NCI-H128 (cell line): Measurements from ENCODE around the gene RNF17.

Source experiments
- DNase-seq: peaks from one replicate; lab custom pipeline; 2025; ENCODE audit not compliant: unreplicated experiment; lab: John Stamatoyannopoulos, UW

Gene RNF17

DNA sequence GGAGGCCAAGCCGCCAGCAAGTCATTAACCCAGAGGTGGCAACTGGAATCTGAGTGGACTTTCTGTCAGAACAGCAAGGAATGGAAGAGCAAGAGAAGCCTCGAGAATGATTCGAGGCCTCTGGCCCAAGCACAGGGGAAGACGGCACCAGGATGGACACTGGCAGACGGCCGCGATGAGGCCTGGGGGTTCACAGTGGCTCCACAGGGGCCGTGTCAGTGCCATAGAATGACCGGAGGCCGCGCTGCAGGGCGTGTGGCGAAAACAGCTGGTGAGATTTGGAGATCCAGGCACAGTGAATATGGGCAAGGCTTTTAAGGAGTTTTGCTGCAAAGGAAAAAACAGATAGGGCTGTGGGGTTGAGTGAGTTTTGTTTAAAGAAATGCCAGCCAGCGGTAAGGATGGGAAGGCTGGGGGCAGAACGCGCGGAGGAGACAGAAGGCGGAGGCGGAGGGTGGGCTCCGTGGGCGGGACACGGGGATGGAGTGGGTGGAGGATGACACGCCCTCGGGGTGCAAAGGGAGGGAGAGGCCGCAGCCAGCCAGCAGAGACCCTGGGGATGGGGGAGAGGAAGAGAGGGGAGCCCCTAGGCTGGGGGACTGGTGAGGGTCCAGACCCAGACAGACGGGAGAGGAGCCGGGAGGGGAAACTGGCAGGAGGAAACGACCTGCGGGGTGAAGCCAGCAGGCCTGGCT lies 130.5 kb downstream of the RNF17 start:
- no peak for DNase-seq

DNA sequence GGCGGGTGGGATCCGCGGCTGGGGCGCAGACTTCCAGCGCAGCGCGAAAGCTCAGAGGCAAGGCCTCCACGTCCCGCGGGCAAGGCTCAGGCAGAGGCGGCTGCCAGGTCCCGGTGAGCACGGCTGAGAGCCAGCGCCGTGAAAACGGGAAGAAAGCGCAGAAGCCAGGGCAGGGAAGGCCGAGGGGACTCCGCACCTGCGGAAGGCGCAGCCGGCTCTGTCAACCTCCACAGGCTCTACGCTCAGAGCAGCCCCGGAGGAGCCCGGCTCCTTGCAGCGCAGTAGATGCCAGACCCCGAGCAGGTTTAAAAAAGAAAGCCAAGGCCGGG lies 131.0 kb downstream of the RNF17 start:
- DNase-seq: no peak

DNA sequence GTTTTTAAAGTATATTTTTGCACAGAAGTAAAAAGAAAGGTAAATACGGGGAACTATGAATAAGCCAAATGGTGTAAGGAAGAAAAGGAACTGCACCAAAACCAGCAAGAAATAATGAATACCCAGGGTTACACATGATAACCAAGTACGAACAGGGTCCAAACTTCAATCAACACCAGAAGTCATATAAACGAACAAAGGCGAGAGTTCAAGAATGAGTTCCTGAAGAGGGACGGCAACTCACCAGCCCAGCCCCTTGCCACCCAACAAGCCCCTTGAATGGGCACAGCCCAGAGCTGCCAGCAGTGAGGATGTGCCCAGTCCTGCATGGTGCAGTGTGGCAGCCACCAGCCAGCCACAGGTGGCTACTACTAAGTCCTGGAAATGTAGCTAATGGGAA lies 132.1 kb downstream of the RNF17 start:
- no peak for DNase-seq

DNA sequence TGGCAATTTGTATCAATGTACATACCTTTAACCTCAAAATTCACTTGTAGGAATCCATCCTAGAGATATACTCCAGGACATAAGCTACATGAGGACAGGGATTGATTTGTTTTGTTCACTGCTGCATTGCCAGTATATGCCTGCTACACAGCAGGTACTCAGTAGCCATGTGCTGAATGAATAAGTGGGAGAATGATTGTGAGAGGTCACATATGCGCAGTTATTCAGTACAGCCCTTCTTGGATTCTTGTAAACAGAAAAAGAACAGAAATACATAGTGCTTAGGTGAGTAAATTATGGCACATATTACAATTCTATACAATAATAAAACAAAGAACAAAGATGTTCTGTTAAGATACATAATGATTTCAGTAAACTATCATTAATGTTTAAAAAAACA lies 133.3 kb downstream of the RNF17 start:
- no peak for DNase-seq

DNA sequence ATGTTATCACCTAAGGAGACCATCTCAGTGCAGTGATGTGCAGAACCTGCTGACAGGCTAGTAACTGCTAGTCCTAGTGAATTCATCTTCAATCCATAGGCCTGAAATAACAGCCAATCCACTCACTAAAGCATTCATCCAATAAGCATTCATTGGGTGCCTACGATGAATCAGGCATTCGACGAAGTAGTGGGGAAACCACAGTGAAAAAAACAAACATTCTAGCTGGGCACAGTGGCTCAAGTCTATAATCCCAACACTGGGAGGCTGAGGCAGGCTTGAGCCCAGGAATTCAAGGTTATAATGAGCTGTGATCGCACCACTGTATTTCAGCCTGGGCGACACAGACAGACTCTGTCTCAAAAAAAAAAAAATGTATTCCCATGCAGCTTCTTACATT lies 135.6 kb downstream of the RNF17 start:
- DNase-seq: no peak

DNA sequence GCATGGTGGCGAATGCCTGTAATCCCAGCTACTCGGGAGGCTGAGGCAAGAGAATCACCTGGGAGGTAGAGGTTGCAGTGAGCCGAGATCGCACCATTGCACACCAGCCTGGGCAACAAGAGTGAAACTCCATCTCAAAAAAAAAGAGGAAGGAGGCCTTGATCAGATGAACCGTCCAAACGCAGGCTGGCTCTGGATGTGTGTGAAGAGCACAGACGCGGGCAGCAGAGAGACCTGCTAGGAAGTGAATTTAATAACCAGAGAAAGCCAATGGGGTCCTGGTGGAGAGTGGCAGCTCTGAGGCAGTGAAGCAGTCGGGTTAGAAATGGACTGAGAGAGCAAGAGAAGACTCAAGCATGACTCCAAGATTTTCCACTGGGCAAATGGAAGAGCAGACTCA lies 136.5 kb downstream of the RNF17 start:
- DNase-seq: no peak

DNA sequence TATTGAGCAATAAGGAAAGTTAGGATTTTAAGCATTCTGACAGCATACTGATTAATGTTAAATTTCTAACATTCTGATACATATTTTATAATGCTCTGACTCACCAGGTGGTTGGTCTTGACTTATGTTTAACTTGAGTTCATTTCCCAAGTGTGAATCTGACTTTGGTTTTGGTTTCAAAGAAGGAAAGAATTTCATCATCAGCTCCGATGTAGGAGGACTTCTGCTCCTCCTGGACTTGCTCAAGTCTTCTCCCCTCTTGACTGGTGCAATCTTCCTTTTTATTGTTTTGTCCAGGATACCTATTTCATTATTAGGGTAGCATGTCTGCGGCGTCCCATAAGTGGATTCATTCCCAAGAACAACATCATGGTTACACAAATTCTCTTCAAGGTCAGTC lies 141.3 kb downstream of the RNF17 start:
- DNase-seq: no peak

DNA sequence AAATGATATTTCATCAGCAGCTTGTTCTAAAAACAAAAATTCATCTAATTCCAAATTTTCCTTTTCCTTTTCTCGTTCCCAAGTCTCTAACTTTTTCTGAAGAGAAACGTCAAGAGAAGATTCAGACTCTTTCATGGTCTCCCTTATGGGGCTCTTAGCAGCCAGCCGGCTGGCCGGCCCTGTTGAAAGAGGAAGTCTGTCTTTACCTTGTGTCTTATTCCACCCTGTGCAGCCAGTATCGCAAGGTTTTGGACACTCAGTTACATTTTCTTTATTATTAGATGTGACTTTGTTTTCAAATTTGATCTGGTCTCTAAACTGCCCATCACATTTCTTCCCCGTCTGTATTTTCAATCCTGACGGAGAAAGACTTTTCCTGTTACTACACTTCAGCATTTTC lies 142.3 kb downstream of the RNF17 start:
- DNase-seq: no peak

DNA sequence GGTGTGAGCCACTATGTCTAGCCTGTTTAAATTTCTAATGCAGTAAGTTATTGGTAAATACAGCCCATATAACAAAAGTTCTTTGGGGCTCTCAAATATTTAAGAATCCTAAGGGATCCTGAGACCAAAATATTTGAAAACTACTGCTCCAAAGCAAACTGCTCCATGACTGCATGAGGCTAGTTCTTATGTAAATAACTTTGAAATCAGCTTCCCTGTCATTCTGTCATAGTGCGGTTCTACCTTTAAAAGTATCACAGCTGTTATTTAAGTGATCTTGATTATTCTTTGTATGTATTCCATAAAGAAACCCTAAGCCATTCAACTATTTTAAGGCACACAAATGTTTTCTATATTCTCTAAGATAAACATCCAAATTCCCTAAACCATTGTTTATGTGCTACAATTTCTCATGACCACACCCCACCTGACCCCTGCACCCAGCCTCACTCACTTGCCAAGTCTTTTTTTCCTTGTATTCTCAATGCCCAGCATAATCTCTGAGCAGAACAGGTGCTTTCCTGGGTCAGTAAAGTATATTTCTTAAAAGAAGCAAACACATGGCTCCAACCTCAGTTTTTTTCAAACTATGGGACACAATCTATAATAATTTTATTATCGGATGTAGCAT lies 146.6 kb downstream of the RNF17 start:
- no peak for DNase-seq

DNA sequence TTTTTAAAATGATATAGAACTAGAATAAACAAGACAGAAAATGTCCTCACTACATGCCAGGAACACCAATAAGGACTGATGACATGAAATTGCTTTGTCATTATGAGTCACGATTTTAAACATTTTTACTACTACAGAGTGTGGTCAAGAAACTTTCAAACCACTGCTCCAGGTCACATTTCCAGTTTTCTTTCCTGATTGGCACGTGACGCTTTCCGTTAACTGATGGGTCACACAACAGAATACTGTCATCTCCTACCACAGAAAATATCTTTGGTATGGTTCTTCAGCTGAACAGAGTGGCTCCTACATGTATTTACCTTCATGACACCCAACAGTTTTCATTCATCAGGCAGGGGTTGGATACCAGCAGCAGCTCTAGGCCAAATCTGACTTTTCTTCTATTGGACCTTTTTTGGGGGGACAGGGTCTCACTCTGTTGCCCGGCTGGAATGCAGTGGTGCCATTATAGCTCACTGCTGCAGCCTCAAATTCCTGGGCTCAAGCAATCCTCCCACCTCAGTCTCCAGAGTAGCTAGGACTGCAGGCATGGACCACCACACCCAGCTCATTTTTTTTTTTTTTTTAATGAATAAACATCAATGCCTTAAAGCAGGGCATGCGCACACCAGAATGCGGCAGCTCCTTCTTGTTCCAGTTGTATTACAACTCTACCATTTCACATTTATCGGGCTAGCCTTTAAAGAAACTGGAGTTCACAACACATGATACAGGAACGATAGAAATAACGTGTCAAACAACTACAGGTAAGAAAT lies 147.4 kb downstream of the RNF17 start:
- no peak for DNase-seq

DNA sequence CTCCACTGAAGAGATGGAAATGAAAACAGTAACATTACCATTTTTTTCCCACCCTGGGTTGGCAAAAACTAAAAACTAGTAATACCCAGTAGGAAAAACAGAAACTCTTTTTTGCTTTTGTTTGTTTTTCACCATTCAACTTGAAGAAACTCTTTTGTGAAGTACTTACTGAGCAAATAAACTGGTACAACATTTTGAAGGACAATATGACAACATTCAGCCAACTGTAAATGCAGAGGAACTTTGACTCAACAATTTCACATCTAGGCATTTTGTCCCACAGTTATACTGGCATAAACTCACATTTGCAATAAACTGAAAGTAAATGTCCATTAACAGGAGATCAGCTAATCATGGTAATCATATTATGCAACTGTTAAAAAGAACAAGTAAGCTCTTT lies 152.5 kb downstream of the RNF17 start:
- DNase-seq: no peak

DNA sequence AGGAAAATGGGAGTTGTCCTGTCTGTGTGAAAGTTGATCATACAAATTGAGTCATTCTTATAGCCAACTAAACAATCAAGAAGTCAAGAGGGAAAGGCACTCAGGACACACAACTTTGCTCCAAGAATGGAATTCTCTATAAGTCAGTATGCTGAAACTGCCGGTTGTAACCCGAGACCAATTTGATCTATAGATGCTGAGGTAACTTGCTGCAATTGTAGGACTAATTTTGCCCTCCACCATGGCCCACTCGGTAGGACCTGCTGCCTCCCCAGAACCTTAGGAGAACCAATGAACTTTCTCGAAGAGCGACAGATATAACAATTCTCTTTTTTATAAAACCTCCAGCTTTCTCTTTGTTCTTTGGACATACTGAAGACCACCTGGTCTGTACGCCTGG lies 157.0 kb downstream of the RNF17 start:
- DNase-seq: no peak

DNA sequence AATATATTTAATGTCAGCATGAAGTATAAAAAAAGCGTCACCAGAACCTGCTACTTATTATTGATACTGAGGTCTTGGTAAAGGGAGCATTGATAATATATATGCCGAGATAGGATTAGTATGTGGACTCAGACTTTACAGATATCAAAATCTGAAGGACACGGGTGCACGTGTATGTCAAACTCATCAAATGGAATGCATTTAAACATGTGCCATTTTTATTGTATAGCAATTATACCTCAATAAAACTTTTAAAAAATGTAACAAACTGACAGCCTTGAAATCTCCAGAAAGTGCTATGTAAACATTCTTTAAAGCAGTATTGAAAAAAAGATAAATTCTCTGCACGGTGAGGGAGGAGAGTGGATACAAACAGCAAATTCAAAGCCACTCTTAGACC lies 157.9 kb downstream of the RNF17 start:
- DNase-seq: no peak

DNA sequence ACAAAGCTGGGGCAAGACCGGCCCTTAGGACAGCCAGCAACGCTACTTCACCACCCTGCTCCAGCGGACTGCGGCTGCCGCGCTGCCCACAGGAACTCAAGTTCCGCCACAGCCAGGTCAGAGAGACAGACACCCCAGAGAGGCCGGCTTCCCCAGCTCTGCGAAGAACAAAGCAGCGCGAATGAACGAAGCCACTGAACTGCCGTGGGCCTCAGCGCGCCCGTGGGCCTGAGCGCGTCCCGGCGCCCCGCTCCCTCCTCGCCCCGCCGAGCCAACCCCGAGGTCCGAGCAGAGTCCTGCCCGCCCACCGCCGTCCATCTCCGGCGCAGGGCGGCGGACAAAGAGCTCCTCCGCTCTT lies 158.4 kb downstream of the RNF17 start:
- no peak for DNase-seq

DNA sequence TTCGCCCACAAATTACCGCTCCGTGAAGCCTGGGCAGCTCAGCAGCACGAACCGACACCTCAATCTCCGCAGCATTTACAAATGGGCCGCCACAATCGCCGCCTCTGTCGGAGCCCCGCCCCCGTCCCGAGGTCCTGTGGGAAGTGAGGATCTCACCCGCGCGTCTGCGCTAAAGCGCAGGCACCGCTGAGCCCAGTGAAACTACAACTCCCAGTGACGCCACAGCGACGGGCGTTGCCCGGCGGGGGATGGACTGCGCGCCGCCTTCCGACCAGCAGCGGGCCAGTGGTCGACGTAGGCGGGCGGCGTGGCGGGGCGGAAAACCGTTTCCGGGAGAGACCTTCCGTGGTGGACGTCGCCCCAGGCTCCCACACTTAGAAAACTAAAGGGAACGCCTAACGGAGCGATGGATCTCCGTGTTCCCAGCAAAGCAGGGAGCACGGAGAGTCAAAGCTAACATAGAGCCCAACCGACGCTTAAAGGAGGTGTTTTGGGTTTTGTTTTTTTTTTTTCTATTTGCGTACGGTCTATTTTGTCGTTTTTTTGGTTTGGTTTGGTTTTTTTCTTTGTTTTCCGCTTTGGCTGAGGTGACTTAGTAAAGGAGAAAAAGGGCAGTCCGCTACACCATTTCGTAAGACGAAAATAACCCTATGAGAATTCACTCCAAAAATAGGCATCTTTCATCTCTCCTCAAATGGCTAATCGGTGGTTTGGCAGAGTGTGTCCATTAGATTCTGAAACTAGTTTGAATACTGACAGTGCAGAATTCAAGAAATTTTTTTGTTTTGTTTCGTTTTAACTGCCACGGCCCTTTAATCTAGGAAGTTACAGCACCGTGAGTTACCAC lies 159.0 kb downstream of the RNF17 start:
- peak; percentile 90 for DNase-seq

DNA sequence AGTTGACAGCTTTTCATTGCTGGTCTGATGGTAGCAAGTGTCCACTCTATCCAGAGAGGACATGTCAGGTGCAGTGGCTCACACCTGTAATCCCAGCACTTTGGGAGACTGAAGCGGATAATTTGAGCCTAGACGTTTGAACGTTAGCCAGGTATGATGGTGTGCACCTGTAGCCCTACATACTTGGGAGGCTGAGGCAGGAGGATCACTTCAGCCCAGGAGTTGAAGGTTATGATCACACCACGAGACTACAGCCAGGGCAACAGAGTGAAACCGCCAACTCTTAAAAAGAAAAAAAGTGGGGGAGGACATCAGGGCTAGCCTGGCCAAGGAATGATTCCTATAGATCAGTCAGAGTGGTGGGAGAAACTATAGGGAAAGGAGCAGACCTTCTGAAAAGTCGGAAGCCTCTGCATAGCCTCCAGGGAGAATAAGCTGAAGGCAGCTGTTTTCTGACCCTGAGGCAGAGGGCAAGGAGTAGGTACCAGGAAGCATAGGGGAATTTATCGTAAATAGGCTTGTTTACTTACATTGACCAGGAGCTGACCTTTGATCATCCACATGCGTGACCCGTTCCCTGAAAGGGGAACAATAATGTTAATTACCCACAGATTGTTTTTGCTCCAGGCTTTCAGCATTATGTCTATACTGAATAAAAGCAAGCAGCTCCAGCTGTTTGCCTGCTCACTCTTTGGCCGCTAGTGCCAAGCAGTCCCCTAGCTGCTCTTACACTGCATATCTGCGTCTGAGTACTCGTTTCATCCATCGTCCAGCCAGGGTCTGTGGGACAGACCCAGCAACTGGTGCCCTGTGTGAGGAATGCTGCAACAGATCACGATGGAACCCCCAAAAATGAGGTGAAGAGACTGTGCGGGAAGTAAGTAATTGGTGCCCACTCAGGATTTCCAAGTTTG lies 161.6 kb downstream of the RNF17 start:
- no peak for DNase-seq

DNA sequence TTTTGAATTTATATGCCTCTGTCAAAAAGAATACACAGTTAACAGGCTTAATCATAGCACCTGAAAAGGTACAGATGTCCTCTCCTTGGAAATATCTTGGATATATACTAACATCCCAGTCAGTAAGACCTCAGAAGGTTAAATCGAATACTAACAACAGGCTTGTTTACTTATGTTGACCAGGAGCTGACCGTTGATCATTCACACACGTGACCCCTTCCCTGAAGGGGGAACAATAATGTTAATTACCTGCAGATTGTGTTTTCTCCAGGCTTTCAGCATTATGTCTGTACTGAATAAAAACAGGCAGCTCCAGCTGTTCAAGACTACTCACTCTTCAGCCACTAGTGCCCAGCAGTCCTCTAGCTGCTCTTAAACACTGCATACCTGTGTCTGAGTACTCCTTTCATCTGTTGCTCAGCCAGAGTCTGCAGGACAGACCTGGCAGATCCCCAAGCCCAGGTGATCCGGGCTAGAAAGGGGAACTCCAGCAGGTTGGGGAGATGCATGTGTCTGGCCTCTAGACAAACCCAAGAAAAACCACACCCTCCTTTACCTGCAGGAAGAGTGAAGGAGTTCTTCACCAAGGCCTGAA lies 163.9 kb downstream of the RNF17 start:
- no peak for DNase-seq

DNA sequence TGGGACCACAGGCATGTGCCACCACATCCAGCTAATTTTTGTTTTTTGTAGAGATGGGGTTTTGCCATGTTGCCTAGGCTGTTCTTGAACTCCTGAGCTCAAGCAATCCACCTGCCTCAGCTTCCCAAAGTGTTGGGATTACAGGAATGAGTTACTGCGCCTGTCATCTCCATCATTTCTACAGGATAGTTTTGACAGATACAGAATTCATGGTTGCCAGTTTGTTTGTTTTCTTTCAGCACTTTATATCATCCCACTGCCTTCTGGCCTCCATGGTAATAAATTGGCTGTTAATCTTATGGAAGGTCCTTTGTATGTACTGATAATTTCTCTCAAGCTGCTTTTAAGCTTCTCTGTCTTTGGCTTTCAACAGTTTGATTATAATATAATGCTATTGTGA lies 165.2 kb downstream of the RNF17 start:
- no peak for DNase-seq
